ENCODE results near the gene CD209. TPM values are rescaled to one million over a fixed set of nuclear protein-coding genes. Genes with fewer than 3 reads are reported as not detected.

The CD209 gene
- polyA plus RNA-seq, 3 donors: 1.1 to 2.1 (median 1.8) TPM

DNA sequence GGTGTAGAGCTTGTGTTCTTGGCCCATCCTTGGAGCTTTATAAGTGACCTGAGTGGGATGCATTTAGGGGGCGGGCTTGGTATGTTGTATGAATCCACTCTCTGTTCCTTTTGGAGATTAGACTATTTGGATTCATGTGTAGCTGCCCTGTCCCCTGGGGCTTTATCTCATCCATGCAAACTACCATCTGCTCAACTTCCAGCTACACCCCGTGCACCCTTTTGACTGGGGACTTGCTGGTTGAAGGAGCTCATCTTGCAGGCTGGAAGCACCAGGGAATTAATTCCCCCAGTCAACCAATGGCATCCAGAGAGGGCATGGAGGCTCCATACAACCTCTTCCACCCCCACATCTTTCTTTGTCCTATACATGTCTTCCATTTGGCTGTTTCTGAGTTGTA, 21.8 kb upstream of the CD209 start:
- no peaks in the 10 kb centered on the region for H3K9me3 Mint-ChIP-seq
- Histone ChIP-seq H3K79me2 (ENCODE audit: insufficient read depth, low read length) (no peaks in the 10 kb centered on the region), H2AFZ (ENCODE audit: insufficient read depth, low read depth, low read length, poor library complexity, severe bottlenecking) (no peak overlapping the region), H3K9ac (ENCODE audit: insufficient read depth, low read length, poor library complexity, severe bottlenecking) (no peak overlapping the region), H3K27me3 (ENCODE audit: control insufficient read depth in 2 of 2, insufficient read depth in 2 of 2, low read length in 2 of 2) (no peaks in the 10 kb centered on the region), H3K27ac (ENCODE audit: low read depth in 1 of 2, low read length in 2 of 2) (no peak overlapping the region), H3K4me2 (replicated peaks; ENCODE audit: extremely low read depth, low read length, poor library complexity, severe bottlenecking) (no peak overlapping the region), H3K36me3 (replicated peaks in 1 of 2; ENCODE audit: control insufficient read depth in 1 of 2, insufficient read depth in 2 of 2, low read length in 2 of 2) (no peaks in the 10 kb centered on the region), H3K4me1 (ENCODE audit: control insufficient read depth in 1 of 2, insufficient read depth in 2 of 2, low read length in 2 of 2) (peaks cover 33 to 38% of the 10 kb centered on the region in 2 donors), H3K4me3 (replicated peaks in 1 of 3; ENCODE audit: low read depth in 2 of 3, low read length in 3 of 3) (no peak overlapping the region), H4K20me1 (ENCODE audit: insufficient read depth, low read length) (no peaks in the 10 kb centered on the region), H3K9me3 (replicated peaks in 1 of 2; ENCODE audit: control insufficient read depth in 1 of 2, insufficient read depth in 1 of 2, low read length in 2 of 2) (no peaks in the 10 kb centered on the region)
- TF ChIP-seq, protein P1, sequence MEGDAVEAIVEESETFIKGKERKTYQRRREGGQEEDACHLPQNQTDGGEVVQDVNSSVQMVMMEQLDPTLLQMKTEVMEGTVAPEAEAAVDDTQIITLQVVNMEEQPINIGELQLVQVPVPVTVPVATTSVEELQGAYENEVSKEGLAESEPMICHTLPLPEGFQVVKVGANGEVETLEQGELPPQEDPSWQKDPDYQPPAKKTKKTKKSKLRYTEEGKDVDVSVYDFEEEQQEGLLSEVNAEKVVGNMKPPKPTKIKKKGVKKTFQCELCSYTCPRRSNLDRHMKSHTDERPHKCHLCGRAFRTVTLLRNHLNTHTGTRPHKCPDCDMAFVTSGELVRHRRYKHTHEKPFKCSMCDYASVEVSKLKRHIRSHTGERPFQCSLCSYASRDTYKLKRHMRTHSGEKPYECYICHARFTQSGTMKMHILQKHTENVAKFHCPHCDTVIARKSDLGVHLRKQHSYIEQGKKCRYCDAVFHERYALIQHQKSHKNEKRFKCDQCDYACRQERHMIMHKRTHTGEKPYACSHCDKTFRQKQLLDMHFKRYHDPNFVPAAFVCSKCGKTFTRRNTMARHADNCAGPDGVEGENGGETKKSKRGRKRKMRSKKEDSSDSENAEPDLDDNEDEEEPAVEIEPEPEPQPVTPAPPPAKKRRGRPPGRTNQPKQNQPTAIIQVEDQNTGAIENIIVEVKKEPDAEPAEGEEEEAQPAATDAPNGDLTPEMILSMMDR (IDR thresholded peaks at IDR 0.05): no peak
- WGBS (ENCODE audit: insufficient coverage): 100% methylated on average over 1 of the region's 2 CpGs
- no peaks in the 10 kb centered on the region for H3K36me3 Mint-ChIP-seq
- peaks cover 0 to 4% (median 3%) of the 10 kb centered on the region in 3 donors for H3K27me3 Mint-ChIP-seq (ENCODE audit: low read depth in 3 of 3)
- H3K4me3 Mint-ChIP-seq: no peak overlapping the region
- no peak for DNase-seq
- H3K27ac Mint-ChIP-seq: no peak overlapping the region
- intact Hi-C loops (cut with micrococcal nuclease): no loop called here
- H3K4me1 Mint-ChIP-seq: peaks cover 41% of the 10 kb centered on the region

DNA sequence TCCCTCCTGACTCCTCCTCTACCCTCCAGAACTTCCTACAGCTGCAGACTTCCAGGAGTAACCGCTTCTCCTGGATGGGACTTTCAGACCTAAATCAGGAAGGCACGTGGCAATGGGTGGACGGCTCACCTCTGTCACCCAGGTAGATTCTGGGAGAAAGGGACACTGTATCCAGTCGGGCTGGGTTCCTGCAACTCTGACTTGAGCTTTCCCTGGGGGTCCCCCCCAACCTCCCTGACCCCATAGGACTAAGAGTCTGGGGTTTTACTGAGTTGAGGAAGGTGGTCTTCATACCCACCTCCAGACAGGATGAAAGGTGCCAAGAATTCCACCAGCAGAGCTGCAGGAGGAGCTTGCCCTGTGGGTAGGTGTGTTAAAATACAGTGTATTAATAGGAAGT, 20.2 kb upstream of the CD209 start:
- Histone ChIP-seq H3K9ac (ENCODE audit: insufficient read depth, low read length, poor library complexity, severe bottlenecking) (no peak overlapping the region), H3K4me1 (ENCODE audit: control insufficient read depth in 1 of 2, insufficient read depth in 2 of 2, low read length in 2 of 2) (peaks cover 16 to 21% of the 10 kb centered on the region in 2 donors), H3K9me3 (replicated peaks in 1 of 2; ENCODE audit: control insufficient read depth in 1 of 2, insufficient read depth in 1 of 2, low read length in 2 of 2) (no peaks in the 10 kb centered on the region), H3K27ac (ENCODE audit: low read depth in 1 of 2, low read length in 2 of 2) (no peak overlapping the region), H3K36me3 (replicated peaks in 1 of 2; ENCODE audit: control insufficient read depth in 1 of 2, insufficient read depth in 2 of 2, low read length in 2 of 2) (no peaks in the 10 kb centered on the region), H3K4me3 (replicated peaks in 1 of 3; ENCODE audit: low read depth in 2 of 3, low read length in 3 of 3) (no peak overlapping the region), H3K27me3 (ENCODE audit: control insufficient read depth in 2 of 2, insufficient read depth in 2 of 2, low read length in 2 of 2) (no peaks in the 10 kb centered on the region), H4K20me1 (ENCODE audit: insufficient read depth, low read length) (no peaks in the 10 kb centered on the region), H2AFZ (ENCODE audit: insufficient read depth, low read depth, low read length, poor library complexity, severe bottlenecking) (no peak overlapping the region), H3K79me2 (ENCODE audit: insufficient read depth, low read length) (no peaks in the 10 kb centered on the region), H3K4me2 (replicated peaks; ENCODE audit: extremely low read depth, low read length, poor library complexity, severe bottlenecking) (no peak overlapping the region)
- TF ChIP-seq, protein P1 (IDR thresholded peaks at IDR 0.05): no peak
- Mint-ChIP-seq H3K9me3 (no peaks in the 10 kb centered on the region), H3K27me3 (ENCODE audit: low read depth in 3 of 3) (peaks cover 0 to 7% (median 4%) of the 10 kb centered on the region in 3 donors), H3K36me3 (no peaks in the 10 kb centered on the region), H3K27ac (no peak overlapping the region), H3K4me1 (peaks cover 36% of the 10 kb centered on the region), H3K4me3 (no peak overlapping the region)
- intact Hi-C loops (cut with micrococcal nuclease): no loop called here
- WGBS (ENCODE audit: insufficient coverage): no CpG with 5 or more reads among the region's 4 CpGs
- DNase-seq: no peak

Data from CD14-positive monocyte (primary cell).